HepG2 (cell line): Measurements from ENCODE around the gene AGBL3. TPM values are rescaled to one million over a fixed set of nuclear protein-coding genes. Genes with fewer than 3 reads are reported as not detected.

Experiments
- ATF2 ChIP-seq: sonication (generic); formaldehyde crosslinking; IDR thresholded peaks from 2 replicates; pipeline ENCODE4 v1.4.0; 2020; ENCODE audit warnings: missing genetic modification reagents
- CSRNP1 ChIP-seq: sonication (generic); formaldehyde crosslinking; IDR thresholded peaks from 2 replicates; pipeline ENCODE4 v1.8.1; 2023; ENCODE audit warnings: mild to moderate bottlenecking, missing genetic modification reagents
- DR1 ChIP-seq: sonication (generic); formaldehyde crosslinking; IDR thresholded peaks from 2 replicates; pipeline ENCODE4 v1.8.0; 2021; ENCODE audit warnings: mild to moderate bottlenecking, missing genetic modification reagents, inconsistent platforms
- EP300 ChIP-seq, 3 experiments: sonication (generic) in 1 of 3; formaldehyde crosslinking in 1 of 3; IDR thresholded peaks; 2 replicates each; pipeline versions ENCODE4 v1.5.1 to v1.6.1; 2011 to 2020; ENCODE audit warnings: low read depth in 2 of 3, low read length in 2 of 3, borderline replicate concordance in 1 of 3, improper control_type of control experiment in 1 of 3, mild to moderate bottlenecking in 1 of 3, missing genetic modification reagents in 1 of 3, moderate library complexity in 1 of 3
- HES4 ChIP-seq: sonication (generic); formaldehyde crosslinking; IDR thresholded peaks from 2 replicates; pipeline ENCODE4 v1.9.0; 2021; ENCODE audit warnings: mild to moderate bottlenecking, missing genetic modification reagents, borderline replicate concordance
- IKZF1 ChIP-seq: fragments of 450-650 bp; IDR thresholded peaks from 2 replicates; pipeline ENCODE4 v1.7.1; 2016
- JUN ChIP-seq: sonication (generic); formaldehyde crosslinking; IDR thresholded peaks from 2 replicates; pipeline ENCODE4 v1.4.0; 2020; ENCODE audit warnings: mild to moderate bottlenecking, missing genetic modification reagents
- MBD4 ChIP-seq: IDR thresholded peaks from 2 replicates; pipeline ENCODE4 v1.6.1; 2012; ENCODE audit warnings: low read length, inconsistent platforms, borderline replicate concordance
- NFAT5 ChIP-seq: sonication (generic); formaldehyde crosslinking; IDR thresholded peaks from 2 replicates; pipeline ENCODE4 v1.4.0; 2020; ENCODE audit warnings: missing genetic modification reagents
- NFKB2 ChIP-seq: sonication (generic); formaldehyde crosslinking; IDR thresholded peaks from 2 replicates; pipeline ENCODE4 v1.4.0; 2020; ENCODE audit warnings: missing genetic modification reagents, borderline replicate concordance
- SMC3 ChIP-seq: IDR thresholded peaks from 2 replicates; pipeline ENCODE4 v1.6.1; 2011; ENCODE audit warnings: low read length, improper control_type of control experiment
- SRSF9 ChIP-seq: fragments of 200-400 bp; formaldehyde crosslinking; IDR thresholded peaks from 2 replicates; pipeline ENCODE4 v1.6.1; 2018; ENCODE audit warnings: borderline replicate concordance, mild to moderate bottlenecking, low read depth, low read length; ENCODE audit not compliant: insufficient read depth, poor library complexity, severe bottlenecking
- TFAP4 ChIP-seq: sonication (generic); IDR thresholded peaks from 2 replicates; pipeline ENCODE4 v1.6.1; 2016; ENCODE audit warnings: low read depth, borderline replicate concordance
- ZFP37 ChIP-seq: sonication (generic); formaldehyde crosslinking; IDR thresholded peaks from 2 replicates; pipeline ENCODE4 v1.4.0; 2020; ENCODE audit warnings: missing genetic modification reagents, borderline replicate concordance
- ZNF274 ChIP-seq: sonication (generic); formaldehyde crosslinking; IDR thresholded peaks from 2 replicates; pipeline ENCODE4 v1.5.1; 2020; ENCODE audit warnings: mild to moderate bottlenecking, missing genetic modification reagents
- ZNF780A ChIP-seq: sonication (generic); formaldehyde crosslinking; IDR thresholded peaks from 2 replicates; pipeline ENCODE4 v1.8.0; 2022; ENCODE audit warnings: mild to moderate bottlenecking, missing genetic modification reagents, moderate library complexity
- polyA plus RNA-seq, 8 experiments: library from polyadenylated mRNA; depleted of rRNA in 3 of 8; stranded (reverse) in 7 of 8; unstranded in 1 of 8; fragments of >200 nt; fragmentation: Illumina TruSeq in 4 of 8; extraction: Trizol in 4 of 8; gene quantifications; 2 replicates each; pipeline versions ENCODE4 v1.2.1 to v1.2.3, GENCODE V29; 2011 to 2016; ENCODE audit warnings: low read depth in 4 of 8, missing spikeins in 1 of 8, mixed read lengths in 1 of 8; ENCODE audit not compliant: insufficient read depth in 1 of 8
- total RNA-seq, 5 experiments: library from RNA; depleted of rRNA; stranded (reverse); fragments of >200 nt; fragmentation: Illumina TruSeq; extraction: Trizol; gene quantifications; 2 replicates each; pipeline ENCODE4 v1.2.3, GENCODE V29; 2016; ENCODE audit warnings: low read depth in 1 of 5
- TF ChIP-seq, protein P1 (sequence below): sonication (generic); formaldehyde crosslinking; IDR thresholded peaks from 2 replicates; pipeline ENCODE4 v1.4.0; 2020; ENCODE audit warnings: missing genetic modification reagents

AGBL3 gene
- total and polyA plus RNA-seq, 2 of the 13 experiments (the other 11 are each of a cell fraction or from before 2014, with no cell fraction given): 2.2 to 7.2 TPM

- TF ChIP-seq NFAT5 (CRISPR knock-in tag) (peak; percentile 69; the same call in 1 of the 2 replicates), NFKB2 (CRISPR knock-in tag) (peak; percentile 66; the same call in 1 of the 2 replicates), ATF2 (CRISPR knock-in tag) (peak; percentile 73; the same call in 1 of the 2 replicates), HES4 (peak; percentile 72; the same call in 1 of the 2 replicates), TFAP4 (peak; percentile 71; the same call in 1 of the 2 replicates), SMC3 (peak; percentile 11; the same call in 1 of the 2 replicates), ZFP37 (CRISPR knock-in tag) (no peak; the same call in 1 of the 2 replicates), ZNF274 (CRISPR knock-in tag) (peak; percentile 89), JUN (CRISPR knock-in tag) (no peak), ZNF780A (CRISPR knock-in tag) (peak; percentile 58; the same call in 1 of the 2 replicates), CSRNP1 (peak; percentile 79; the same call in 1 of the 2 replicates), IKZF1 (no peak), DR1 (CRISPR knock-in tag) (peak; percentile 65), EP300 (IDR thresholded peaks at IDR 0.05; ENCODE audit: low read depth in 2 of 2, low read length in 2 of 2) (peak in 1 of 2 experiments; percentile 48; a peak in 3 of 4 replicates), EP300 (CRISPR knock-in tag; IDR thresholded peaks at IDR 0.05; ENCODE audit: borderline replicate concordance) (peak; percentile 41; the same call in 1 of the 2 replicates), SRSF9 (no peak), MBD4 (no peak)
- TF ChIP-seq, protein P1, sequence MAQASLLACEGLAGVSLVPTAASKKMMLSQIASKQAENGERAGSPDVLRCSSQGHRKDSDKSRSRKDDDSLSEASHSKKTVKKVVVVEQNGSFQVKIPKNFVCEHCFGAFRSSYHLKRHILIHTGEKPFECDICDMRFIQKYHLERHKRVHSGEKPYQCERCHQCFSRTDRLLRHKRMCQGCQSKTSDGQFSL (CRISPR knock-in tag): no peak
These were observed 184.1 kb downstream of the AGBL3 start, which contains the start of gene CYREN (continued) for GRCh38 chr7:135170274-135170997.
